Measurements from ENCODE around the gene SELENOF.

GRCh38 chr1:86906419-86906818, 7.5 kb downstream of the SELENOF start:
- TF ChIP-seq CTCF (IDR thresholded peaks at IDR 0.05) (no peak), POLR2A (IDR thresholded peaks at IDR 0.05) (no peak)

Measured in esophagus squamous epithelium (tissue), 4 donors.